HUDEP-2 (cell line): ENCODE results near the gene RBM10.
A peak's percentile ranks its signal among the peaks of the same experiment; 100 is the strongest.
"Not testable (repeated sequence)": the region's sequence is repeated elsewhere in the genome, so short reads cannot be mapped to it uniquely, and the experiment has no call there.

Source experiments
- DNase-seq, 76 experiments: peaks; one replicate each; lab custom pipeline; 2025; ENCODE audit not compliant: unreplicated experiment in 76 of 76; lab: John Stamatoyannopoulos, UW

Gene RBM10, protein sequence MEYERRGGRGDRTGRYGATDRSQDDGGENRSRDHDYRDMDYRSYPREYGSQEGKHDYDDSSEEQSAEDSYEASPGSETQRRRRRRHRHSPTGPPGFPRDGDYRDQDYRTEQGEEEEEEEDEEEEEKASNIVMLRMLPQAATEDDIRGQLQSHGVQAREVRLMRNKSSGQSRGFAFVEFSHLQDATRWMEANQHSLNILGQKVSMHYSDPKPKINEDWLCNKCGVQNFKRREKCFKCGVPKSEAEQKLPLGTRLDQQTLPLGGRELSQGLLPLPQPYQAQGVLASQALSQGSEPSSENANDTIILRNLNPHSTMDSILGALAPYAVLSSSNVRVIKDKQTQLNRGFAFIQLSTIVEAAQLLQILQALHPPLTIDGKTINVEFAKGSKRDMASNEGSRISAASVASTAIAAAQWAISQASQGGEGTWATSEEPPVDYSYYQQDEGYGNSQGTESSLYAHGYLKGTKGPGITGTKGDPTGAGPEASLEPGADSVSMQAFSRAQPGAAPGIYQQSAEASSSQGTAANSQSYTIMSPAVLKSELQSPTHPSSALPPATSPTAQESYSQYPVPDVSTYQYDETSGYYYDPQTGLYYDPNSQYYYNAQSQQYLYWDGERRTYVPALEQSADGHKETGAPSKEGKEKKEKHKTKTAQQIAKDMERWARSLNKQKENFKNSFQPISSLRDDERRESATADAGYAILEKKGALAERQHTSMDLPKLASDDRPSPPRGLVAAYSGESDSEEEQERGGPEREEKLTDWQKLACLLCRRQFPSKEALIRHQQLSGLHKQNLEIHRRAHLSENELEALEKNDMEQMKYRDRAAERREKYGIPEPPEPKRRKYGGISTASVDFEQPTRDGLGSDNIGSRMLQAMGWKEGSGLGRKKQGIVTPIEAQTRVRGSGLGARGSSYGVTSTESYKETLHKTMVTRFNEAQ

GRCh38 chrX:47144626-47145394 is at the start of gene RBM10, which contains the start of gene NDUFB11:
Gene RBM10, plus strand, starts transcription at chrX:47145221. Its CDS starts 2,261 bp downstream, at chrX:47147482.
Gene NDUFB11, minus strand, starts transcription at chrX:47144702. Its CDS starts 23 bp downstream, at chrX:47144679.
- DNase-seq, result peak; percentile 7 to 91 (median 81)

- DNase-seq, result no peak
Observed at GRCh38 chrX:47097018-47097417, 48.0 kb upstream of the RBM10 start.

DNA sequence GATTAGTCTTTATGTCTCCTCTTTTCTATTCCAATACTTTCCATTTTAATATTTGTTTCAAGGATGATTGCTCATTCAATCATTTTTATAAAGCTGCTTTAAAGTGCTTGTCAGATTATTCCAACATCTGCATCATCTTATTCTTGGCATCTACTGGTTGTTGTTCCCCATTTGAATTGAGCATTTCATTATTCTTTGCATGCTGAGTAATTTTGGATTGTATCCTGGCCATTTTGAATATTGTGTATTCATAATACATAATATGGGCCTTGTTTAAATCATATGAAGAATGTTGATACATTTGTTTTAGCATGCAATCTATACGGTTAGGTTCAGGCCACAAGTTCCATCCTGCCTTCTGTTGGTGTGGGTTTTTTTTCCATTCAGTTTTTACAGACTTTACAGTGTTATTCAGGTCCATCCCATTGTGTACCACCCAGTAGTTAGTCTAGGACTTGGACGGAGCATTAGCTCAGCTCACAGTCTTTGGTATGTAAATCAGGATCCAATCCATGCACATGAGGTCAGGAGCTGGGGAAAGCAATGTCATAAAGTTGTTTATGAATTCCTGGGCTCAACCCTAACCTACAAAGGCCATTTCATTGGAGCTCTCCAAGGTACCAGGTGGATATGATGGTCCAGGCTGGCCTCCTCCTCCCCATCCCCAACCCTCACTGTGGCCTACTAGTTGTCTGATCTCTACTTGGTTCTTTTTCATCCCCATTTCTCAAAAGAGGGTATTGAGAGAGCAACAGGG is 46.5 kb upstream of the RBM10 start:
- DNase-seq, result no peak

GRCh38 chrX:47101206-47101605 is 43.8 kb upstream of the RBM10 start:
- DNase-seq, result no peak

DNA sequence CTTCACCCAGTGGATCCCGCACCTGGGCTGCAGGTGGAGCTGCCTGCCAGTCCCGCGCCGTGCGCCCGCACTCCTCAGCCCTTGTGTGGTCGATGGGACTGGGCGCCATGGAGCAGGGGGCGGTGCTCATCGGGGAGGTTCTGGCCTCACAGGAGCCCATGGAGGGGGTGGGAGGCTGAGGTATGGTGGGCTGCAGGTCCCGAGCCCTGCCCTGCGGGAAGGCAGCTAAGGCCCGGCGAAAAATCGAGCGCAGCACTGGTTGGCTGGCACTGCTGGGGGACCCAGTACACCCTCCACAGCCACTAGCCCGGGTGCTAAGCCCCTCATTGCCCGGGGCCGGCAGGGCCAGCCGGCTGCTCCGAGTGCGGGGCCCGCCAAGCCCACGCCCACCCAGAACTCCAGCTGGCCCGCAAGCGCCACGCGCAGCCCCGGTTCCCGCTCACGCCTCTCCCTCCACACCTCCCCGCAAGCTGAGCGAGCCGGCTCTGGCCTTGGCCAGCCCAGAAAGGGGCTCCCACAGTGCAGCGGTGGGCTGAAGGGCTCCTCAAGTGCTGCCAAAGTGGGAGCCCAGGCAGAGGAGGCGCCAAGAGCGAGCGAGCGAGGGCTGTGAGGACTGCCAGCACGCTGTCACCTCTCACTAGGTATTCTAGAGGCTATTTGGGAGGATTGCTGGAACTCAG is 33.9 kb upstream of the RBM10 start:
- not testable (repeated sequence) for DNase-seq

DNA sequence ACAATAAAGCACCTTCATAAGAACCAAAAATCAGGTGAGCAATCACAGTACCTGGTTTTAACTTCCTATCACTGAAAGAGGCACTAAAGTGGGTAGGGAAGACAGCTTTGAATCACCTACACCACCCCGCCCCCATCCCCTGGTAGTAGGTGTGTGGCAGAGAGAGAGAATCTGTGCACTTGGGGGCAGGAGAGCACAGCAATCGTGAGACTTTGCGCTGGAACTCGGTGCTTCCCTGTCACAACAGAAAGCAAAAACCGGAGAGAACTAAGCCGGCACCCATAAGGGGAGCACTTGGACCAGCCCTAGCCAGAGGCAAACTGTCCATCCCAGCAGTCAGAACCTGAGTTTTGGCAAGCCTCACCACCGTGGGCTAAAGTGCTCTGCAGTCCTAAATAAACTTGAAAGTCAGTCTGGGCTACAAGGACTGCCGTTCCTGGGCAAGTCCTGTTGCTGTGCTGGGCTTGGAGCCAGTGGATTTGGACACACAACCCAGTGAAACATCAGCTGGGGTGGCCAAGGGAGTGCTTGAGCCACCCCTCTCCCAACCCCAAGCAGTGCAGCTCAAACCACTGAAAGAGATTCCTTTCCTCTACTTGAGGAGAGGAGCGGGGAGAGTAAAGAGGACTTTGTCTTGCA is 32.6 kb upstream of the RBM10 start:
- no peak for DNase-seq

DNA sequence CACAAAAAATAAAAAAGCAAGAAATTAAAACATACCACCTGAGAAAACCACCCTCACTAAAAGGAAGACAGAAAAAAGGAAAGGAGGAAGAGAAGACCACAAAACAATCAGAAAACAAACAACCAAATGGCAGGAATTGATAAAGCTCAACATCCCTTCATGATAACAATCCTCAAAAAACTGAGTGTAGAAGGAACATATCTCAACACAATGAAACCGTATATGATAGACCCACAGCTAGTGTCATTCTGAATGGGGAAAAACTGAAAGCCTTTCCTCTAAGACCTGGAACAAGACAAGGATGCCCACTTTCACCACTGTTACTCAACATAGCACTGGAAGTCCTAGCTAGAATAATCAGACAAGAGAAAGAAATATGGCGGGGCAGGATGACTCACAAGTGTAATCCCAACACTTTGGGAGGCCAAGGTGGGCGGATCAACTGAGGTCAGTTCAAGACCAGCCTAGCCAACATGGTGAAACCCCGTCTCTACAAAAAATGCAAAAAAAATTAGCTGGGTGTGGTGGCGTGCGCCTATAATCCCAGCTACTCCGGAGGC is 28.4 kb upstream of the RBM10 start:
- not testable (repeated sequence) for DNase-seq

GRCh38 chrX:47124466-47124865 is 20.6 kb upstream of the RBM10 start:
- DNase-seq, result not testable (repeated sequence)

DNA sequence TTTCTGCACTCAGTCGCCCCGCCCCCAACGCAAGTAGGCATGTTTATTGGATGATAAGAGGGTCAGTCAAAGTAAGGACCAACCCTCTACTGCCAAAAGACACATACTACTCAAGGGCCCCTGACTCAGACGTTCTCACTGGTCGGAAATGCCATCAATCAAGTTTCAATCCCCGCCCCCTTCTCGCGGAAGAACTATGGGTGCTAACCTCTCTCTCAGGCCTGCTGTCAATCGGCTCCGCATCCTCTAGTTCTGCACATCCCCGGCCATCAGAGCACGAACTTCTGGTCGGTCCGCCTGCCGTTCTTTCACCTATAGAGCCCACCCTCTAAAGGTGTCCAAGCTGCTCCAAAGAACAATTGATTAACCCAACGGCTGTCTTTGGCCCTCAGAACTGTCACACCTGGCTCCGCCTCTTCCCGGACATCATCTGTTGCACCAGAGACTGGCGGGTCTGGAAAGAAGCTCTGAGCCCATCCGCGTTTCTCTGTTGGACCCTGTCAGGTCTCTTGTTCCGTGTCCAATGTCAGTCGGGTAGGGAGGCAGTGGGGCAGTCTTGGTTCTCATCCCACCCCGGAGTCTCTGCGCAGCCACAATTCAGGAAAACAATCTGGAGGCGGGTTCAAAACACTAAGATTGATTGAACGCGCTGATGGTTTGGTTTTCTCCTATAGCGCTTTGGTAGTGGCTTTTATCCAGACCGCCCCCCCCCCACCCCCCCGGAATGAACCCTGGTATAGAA is 15.7 kb upstream of the RBM10 start:
- DNase-seq, result peak in 75 of 76 experiments; percentile 41 to 92 (median 76)

DNA sequence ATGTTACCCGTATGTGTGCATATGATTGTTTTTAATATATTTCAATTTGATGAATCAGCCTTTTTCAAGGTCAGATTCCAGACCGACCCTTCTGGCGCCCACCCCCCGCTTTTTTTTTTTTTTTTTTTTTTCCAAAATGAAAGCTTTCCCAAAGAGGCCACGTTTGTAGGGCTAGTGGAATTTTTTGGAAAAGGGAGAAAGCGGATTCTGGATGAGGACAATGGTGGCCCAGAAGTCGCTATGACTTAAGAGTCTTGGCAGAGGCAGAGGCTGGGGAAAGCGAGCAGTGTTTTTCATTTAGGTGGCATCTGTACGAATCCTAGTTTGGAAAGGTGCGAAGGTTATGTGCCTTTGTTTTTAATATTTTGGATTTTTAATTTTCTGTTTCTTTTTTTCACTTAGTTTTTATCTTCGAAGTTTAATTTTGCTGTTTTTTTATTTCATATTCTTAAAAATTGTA is 15.1 kb upstream of the RBM10 start:
- DNase-seq, result no peak

- DNase-seq, result no peak
Observed at GRCh38 chrX:47133493-47133892, 11.5 kb upstream of the RBM10 start.

GRCh38 chrX:47135650-47136049 is 9.4 kb upstream of the RBM10 start:
- peak in 11 of 76 experiments; percentile 1 to 30 (median 2) for DNase-seq

- no peak for DNase-seq
Observed at GRCh38 chrX:47138171-47138570, 6.8 kb upstream of the RBM10 start.

- DNase-seq, result peak in 18 of 76 experiments; percentile 1 to 65 (median 28)
Observed at GRCh38 chrX:47143894-47144625, 961 bp upstream of the RBM10 start.

DNA sequence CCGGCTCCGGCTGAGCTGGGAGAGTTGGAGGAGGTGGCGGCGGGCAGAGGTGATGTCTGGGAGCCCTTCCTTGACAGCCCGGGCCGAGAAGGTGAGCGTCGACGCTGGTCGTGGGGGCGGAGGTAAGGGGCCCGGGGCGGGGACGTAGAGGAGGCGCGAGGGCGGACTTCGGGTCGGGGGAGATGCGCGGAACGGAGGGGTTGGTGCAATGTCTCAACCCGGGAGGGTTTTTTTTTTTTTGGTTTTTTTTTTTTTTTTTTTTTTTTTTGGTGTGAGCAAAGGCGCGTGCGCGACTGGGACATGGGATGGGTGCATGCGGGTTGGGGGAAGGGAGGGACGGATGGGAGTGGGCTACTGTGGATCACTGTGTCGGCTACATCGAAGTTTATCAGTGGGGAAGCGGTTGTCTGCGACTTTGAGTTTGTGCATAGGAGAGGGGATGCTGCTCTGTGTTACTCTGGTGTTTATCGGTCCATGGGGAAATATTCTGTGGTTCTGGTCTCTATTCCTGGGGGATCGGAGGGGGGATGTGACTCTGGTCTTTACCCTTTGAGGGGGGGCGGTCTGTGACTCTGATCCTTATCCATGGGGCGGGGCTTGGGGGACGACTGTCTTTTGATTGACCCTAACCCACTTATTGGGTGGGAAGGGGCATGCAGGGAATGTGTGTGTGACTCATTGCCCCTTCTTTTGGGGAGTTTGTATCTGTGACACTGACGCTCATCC is 537 bp downstream of the RBM10 start:
- no peak for DNase-seq
